ENCODE data around the gene INO80.
"Not testable (repeated sequence)": the region's sequence is repeated elsewhere in the genome, so short reads cannot be mapped to it uniquely, and the experiment has no call there.

INO80 gene

GRCh38 chr15:41151451-41152005 is 35.4 kb upstream of the INO80 start:
- no peak for TF ChIP-seq CTCF (IDR thresholded peaks at IDR 0.05; ENCODE audit: low read depth, low read length, missing control alignments)
- H3K4me3 ChIP-seq (ENCODE audit: low read depth, low read length) = no peak overlapping the region
- in situ Hi-C loops (cut with HindIII; ENCODE audit: low sequenced_read_pairs) = no loop called here
- DNase-seq (ENCODE audit: low read depth) = no peak

GRCh38 chr15:41150279-41150678 is 34.2 kb upstream of the INO80 start:
- in situ Hi-C loops (cut with HindIII; ENCODE audit: low sequenced_read_pairs) = no loop called here
- TF ChIP-seq CTCF (IDR thresholded peaks at IDR 0.05; ENCODE audit: low read depth, low read length, missing control alignments) = no peak
- H3K4me3 ChIP-seq (ENCODE audit: low read depth, low read length) = no peak overlapping the region

GRCh38 chr15:41148065-41148464 is 32.0 kb upstream of the INO80 start:
- no peak for DNase-seq (ENCODE audit: low read depth)
- in situ Hi-C loops (cut with HindIII; ENCODE audit: low sequenced_read_pairs) = no loop called here
- H3K4me3 ChIP-seq (ENCODE audit: low read depth, low read length) = no peak overlapping the region
- TF ChIP-seq CTCF (IDR thresholded peaks at IDR 0.05; ENCODE audit: low read depth, low read length, missing control alignments) = no peak

More at GRCh38 chr15:41150279-41150678, 34.2 kb upstream of the INO80 start:
- no peak for DNase-seq (ENCODE audit: low read depth)

GRCh38 chr15:41139619-41140018 is 23.5 kb upstream of the INO80 start:
- in situ Hi-C loops (cut with HindIII; ENCODE audit: low sequenced_read_pairs) = no loop called here
- no peak for DNase-seq (ENCODE audit: low read depth)
- no peak for TF ChIP-seq CTCF (IDR thresholded peaks at IDR 0.05; ENCODE audit: low read depth, low read length, missing control alignments)
- no peak overlapping the region for H3K4me3 ChIP-seq (ENCODE audit: low read depth, low read length)

GRCh38 chr15:41139112-41139511 is 23.0 kb upstream of the INO80 start:
- in situ Hi-C loops (cut with HindIII; ENCODE audit: low sequenced_read_pairs); H3K4me3 ChIP-seq (ENCODE audit: low read depth, low read length); DNase-seq (ENCODE audit: low read depth): not testable (repeated sequence)

GRCh38 chr15:41135580-41135979 is 19.5 kb upstream of the INO80 start:
- H3K4me3 ChIP-seq (ENCODE audit: low read depth, low read length); in situ Hi-C loops (cut with HindIII; ENCODE audit: low sequenced_read_pairs); DNase-seq (ENCODE audit: low read depth): not testable (repeated sequence)

- no peak overlapping the region for H3K4me3 ChIP-seq (ENCODE audit: low read depth, low read length)
- in situ Hi-C loops (cut with HindIII; ENCODE audit: low sequenced_read_pairs) = no loop called here
- no peak for TF ChIP-seq CTCF (IDR thresholded peaks at IDR 0.05; ENCODE audit: low read depth, low read length, missing control alignments)
- DNase-seq (ENCODE audit: low read depth) = no peak
These were observed 17.4 kb upstream of the INO80 start for GRCh38 chr15:41133454-41133853.

GRCh38 chr15:41132094-41132493 is 16.0 kb upstream of the INO80 start:
- in situ Hi-C loops (cut with HindIII; ENCODE audit: low sequenced_read_pairs); DNase-seq (ENCODE audit: low read depth); H3K4me3 ChIP-seq (ENCODE audit: low read depth, low read length): not testable (repeated sequence)

Data from astrocyte of the cerebellum (primary cell).